Gastroesophageal sphincter (tissue), 3 donors: Measurements from ENCODE around the gene PROSER2.

ENCODE experiments used
- POLR2A ChIP-seq, 2 donors: fragments of 450-650 bp; IDR thresholded peaks; one replicate each; pipeline ENCODE4 v1.6.1; 2017; ENCODE audit warnings: antibody characterized with exemption in 2 of 2, mild to moderate bottlenecking in 2 of 2, moderate library complexity in 1 of 2
- POLR2AphosphoS5 ChIP-seq: sonication (generic); formaldehyde crosslinking; IDR thresholded peaks from one replicate; pipeline ENCODE4 v1.6.1; 2017; ENCODE audit warnings: antibody characterized with exemption
- TF ChIP-seq, protein P1 (sequence below), 4 experiments: fragments of 200-600 bp in 2 of 4; fragments of 450-650 bp in 2 of 4; sonication (generic) in 1 of 4; IDR thresholded peaks; one replicate each; pipeline ENCODE4 v1.5.1; 2017 to 2019; ENCODE audit warnings: antibody characterized with exemption in 4 of 4, mild to moderate bottlenecking in 2 of 4, moderate library complexity in 2 of 4

DNA sequence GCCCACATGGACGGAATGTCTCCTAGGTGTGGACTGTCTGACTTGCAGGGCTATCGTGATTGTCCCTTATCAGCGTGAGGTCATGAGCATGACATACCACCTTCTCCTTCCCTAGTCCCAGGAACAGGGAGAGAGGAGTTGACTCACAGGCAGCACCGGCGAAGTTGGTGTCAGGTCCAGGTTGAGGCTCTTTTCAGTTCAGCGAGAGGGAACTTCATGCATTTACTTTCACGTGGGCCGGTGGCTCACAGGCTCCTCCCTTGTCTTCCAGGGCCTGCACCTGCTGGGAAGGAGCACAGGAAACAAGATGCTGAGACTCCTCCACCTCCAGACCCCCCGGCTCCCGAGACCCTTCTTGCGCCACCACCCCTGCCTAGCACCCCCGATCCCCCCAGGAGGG is 46.1 kb downstream of the PROSER2 start:
- TF ChIP-seq, protein P1, sequence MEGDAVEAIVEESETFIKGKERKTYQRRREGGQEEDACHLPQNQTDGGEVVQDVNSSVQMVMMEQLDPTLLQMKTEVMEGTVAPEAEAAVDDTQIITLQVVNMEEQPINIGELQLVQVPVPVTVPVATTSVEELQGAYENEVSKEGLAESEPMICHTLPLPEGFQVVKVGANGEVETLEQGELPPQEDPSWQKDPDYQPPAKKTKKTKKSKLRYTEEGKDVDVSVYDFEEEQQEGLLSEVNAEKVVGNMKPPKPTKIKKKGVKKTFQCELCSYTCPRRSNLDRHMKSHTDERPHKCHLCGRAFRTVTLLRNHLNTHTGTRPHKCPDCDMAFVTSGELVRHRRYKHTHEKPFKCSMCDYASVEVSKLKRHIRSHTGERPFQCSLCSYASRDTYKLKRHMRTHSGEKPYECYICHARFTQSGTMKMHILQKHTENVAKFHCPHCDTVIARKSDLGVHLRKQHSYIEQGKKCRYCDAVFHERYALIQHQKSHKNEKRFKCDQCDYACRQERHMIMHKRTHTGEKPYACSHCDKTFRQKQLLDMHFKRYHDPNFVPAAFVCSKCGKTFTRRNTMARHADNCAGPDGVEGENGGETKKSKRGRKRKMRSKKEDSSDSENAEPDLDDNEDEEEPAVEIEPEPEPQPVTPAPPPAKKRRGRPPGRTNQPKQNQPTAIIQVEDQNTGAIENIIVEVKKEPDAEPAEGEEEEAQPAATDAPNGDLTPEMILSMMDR (IDR thresholded peaks at IDR 0.05), result no peak
- no peak for TF ChIP-seq POLR2A (IDR thresholded peaks at IDR 0.05)
- no peak for TF ChIP-seq POLR2AphosphoS5
